Measurements from ENCODE around the gene GTPBP3. TPM values are rescaled to one million over a fixed set of nuclear protein-coding genes. Genes with fewer than 3 reads are reported as not detected.

GTPBP3 gene
- total RNA-seq, 1 experiment from 2014 or later = 21.2 TPM

- DNase-seq (ENCODE audit: low read depth) = peak; percentile 100
Measured at GRCh38 chr19:17309198-17309964, 28.0 kb upstream of the GTPBP3 start, which contains the start of gene DDA1. DDA1 (plus strand) TSS chr19:17309563; CDS start chr19:17309655, 92 bp downstream.

DNA sequence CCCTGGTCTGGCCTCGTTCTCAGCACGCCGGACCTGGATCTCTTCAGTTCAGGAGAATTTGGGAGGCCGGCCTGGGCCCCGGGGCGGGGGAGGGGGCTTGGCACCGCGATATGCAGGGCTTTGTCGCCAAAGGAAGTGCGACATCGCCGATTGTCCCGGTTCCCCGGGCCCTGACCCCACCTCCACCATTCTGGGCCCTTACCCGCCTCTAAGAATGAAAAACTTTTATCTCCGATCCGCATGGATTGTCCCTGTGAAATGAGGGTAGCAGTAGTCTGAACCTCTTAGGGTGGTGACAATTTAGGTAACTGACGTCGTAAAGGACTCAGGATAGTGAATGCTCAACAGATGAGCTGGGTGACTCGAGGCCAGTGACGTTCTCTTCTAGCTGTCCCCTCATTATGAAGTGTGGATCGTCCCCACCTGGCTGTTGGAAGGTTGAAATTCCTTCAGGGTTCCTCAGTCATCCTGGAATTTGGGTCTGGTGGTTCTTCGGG is 27.3 kb upstream of the GTPBP3 start:
- DNase-seq (ENCODE audit: low read depth) = no peak

- DNase-seq (ENCODE audit: low read depth) = peak; percentile 40
Measured at GRCh38 chr19:17311455-17312188, 25.7 kb upstream of the GTPBP3 start.

- DNase-seq (ENCODE audit: low read depth) = no peak
Measured at GRCh38 chr19:17312189-17313113, 24.9 kb upstream of the GTPBP3 start.

DNA sequence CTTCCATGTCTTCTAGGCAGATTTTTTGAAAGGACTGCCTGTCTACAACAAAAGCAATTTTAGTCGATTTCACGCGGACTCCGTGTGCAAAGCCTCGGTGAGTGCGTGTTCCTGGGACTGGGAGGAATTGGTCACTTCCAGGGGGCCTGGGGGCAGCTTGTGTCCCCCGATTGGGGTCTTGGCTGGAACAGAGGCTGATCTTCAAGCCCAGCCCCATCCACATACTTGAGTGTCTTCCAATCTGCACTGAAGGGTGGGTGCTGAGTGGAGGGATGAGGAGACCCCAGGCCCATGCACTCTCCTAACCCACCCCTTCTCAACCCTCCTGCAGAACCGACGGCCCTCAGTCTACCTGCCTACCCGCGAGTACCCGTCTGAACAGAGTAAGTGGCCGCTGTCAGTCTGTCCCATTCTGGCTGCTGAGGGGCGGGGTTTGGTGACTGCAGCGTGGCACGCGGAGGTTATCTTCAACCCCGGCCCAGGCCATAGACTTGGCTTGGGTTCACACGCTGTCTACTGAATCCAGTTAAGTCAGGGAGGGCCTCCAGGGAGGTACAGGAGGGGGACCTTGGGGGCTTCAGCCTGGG is 23.3 kb upstream of the GTPBP3 start:
- no peak for DNase-seq (ENCODE audit: low read depth)

GRCh38 chr19:17318966-17319365 is 18.4 kb upstream of the GTPBP3 start:
- DNase-seq (ENCODE audit: low read depth) = no peak

- DNase-seq (ENCODE audit: low read depth) = no peak
Measured at GRCh38 chr19:17319473-17320238, 17.7 kb upstream of the GTPBP3 start.

GRCh38 chr19:17320435-17320834 is 16.9 kb upstream of the GTPBP3 start:
- no peak for DNase-seq (ENCODE audit: low read depth)

DNA sequence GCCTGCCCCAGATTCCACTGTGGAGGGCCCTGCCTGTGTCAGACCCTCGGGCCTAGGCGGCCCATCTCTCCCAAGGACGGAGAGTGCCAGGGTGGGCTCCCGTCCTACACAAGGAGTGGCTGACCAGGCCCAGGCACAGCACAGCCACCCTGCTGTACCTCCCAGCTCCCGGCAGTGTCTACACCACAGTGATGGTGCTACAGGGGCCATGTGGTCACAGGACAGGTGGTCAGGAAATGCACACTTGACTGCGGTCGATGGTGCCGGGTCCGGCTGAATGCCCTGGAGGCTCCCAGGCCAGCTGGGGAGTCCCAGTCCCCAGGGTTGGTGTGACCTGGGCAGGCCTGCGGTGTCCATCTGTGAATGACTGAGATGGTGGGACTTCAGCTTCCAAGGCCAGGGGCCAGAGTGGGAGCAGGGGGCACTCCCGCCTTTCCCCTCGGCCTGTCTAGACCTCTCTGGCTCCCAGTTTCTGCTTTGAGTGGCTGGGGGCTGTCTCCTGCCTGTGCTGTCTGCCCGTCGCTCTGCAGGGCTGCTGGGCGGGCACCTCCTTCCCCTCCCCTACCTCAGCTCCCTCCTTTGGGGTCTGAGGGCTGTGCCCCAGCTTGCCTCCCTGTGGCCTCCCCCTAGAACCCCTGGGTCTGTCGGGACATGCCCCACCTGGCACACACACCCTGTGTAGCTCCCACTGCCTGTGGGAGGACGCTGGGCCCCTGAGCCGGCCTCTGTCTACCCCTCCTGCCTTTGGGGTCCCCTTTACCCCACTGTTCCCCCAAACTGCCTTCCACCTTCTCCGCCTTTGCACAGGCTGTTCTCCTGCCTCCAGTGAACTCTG is 15.5 kb upstream of the GTPBP3 start:
- no peak for DNase-seq (ENCODE audit: low read depth)

GRCh38 chr19:17322854-17323253 is 14.5 kb upstream of the GTPBP3 start:
- no peak for DNase-seq (ENCODE audit: low read depth)

DNA sequence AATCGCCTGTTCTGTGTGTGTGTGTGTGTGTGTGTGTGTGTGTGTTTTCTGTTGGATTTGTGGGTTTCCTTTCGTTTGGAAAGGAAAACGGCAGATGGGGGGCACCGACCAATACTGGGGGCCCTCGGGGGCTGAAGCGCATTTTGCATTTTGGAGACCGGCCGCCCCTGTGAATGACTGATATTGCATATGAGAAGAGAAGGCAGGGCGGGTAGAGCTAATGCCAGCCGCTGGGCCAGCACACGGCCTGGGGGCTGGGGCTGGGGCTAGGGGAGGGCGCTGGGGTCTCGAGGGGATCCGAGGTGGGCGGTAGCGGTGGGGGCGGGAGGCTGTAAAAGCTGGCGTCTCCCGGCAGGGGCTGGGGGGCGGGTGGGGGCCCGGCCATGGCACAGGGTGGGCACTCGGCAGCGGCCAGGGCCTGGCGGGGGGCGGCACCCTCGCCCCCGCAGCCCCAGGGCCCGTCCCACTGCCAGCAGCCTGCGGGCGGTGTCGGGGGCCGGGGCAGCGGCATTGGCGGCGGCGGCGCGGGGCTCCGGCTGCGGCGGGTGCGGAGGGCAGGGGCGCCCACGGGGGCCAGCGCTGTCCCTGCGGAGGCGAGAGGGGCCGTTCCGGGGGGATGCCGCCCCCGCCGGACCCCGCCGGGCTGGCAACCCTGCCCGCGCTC is 13.9 kb upstream of the GTPBP3 start:
- no peak for DNase-seq (ENCODE audit: low read depth)

DNA sequence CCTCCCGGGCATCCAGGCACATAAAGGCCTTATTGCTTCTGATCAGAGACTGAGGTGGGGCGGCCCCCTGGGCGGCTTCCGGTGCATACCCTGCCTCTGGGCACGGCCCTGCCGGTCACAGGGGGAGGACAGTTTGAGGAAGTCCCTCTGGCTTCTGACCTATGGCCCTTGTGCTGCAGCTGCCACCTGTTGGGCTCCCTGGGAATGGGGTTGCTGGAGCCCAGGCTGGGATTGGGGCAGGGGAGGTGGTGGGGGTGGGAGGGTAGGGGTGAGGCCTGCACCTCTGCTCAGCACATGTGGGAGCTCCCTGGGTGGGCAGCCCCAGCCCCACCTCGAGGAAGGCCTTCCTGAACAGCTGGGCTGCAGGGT is 13.4 kb upstream of the GTPBP3 start:
- DNase-seq (ENCODE audit: low read depth) = no peak

GRCh38 chr19:17324357-17325114 is 12.8 kb upstream of the GTPBP3 start:
- DNase-seq (ENCODE audit: low read depth) = no peak

GRCh38 chr19:17325133-17325532 is 12.2 kb upstream of the GTPBP3 start:
- DNase-seq (ENCODE audit: low read depth) = no peak

- no peak for DNase-seq (ENCODE audit: low read depth)
Measured at GRCh38 chr19:17325881-17326594, 11.3 kb upstream of the GTPBP3 start.

GRCh38 chr19:17326595-17326966 is 10.8 kb upstream of the GTPBP3 start:
- no peak for DNase-seq (ENCODE audit: low read depth)

GRCh38 chr19:17327068-17327653 is 10.2 kb upstream of the GTPBP3 start:
- no peak for DNase-seq (ENCODE audit: low read depth)
